Stomach (tissue), 9 donors: Measurements from ENCODE around the gene VCL. TPM values are rescaled to one million over a fixed set of nuclear protein-coding genes. Genes with fewer than 3 reads are reported as not detected.

ENCODE experiments used
- DNase-seq, 2 donors: peaks; one replicate each; pipeline versions ENCODE4 v3.0.0 to v3.0.0-alpha.2; 2013 to 2019
- H3K27ac ChIP-seq, 5 donors: fragments of 200-600 bp in 4 of 5; sonication (generic) in 4 of 5; one replicate each; pipeline ENCODE4 v1.5.1; 2013 to 2019; ENCODE audit warnings: mild to moderate bottlenecking in 1 of 5, moderate library complexity in 1 of 5
- H3K27me3 ChIP-seq, 3 donors: fragments of 200-600 bp; sonication (generic); one replicate each; pipeline ENCODE4 v1.5.1; 2017 to 2019; ENCODE audit warnings: mixed run types in 1 of 3
- H3K36me3 ChIP-seq, 4 donors: fragments of 200-600 bp; sonication (generic); 1 replicate in 3 of 4; 2 replicates in 1 of 4; pipeline ENCODE4 v1.5.1; 2016 to 2019
- H3K4me1 ChIP-seq, 4 donors: fragments of 200-600 bp; sonication (generic); one replicate each; pipeline ENCODE4 v1.5.1; 2016 to 2019
- H3K4me3 ChIP-seq, 4 donors: fragments of 200-600 bp; sonication (generic) in 3 of 4; one replicate each; pipeline ENCODE4 v1.5.1; 2016 to 2019; ENCODE audit warnings: mild to moderate bottlenecking in 1 of 4
- H3K9me3 ChIP-seq, 4 donors: fragments of 200-600 bp; sonication (generic); one replicate each; pipeline ENCODE4 v1.5.1; 2016 to 2019
- CTCF ChIP-seq, 7 experiments: fragments of 450-650 bp in 4 of 7; fragments of 200-600 bp in 3 of 7; sonication (generic) in 3 of 7; IDR thresholded peaks; one replicate each; pipeline ENCODE4 v1.5.1; 2016 to 2019; ENCODE audit warnings: antibody characterized with exemption in 7 of 7, control low read depth in 2 of 7, mild to moderate bottlenecking in 1 of 7
- EP300 ChIP-seq: sonication (generic); formaldehyde crosslinking; IDR thresholded peaks from one replicate; pipeline ENCODE4 v1.6.1; 2017; ENCODE audit warnings: antibody characterized with exemption
- POLR2A ChIP-seq, 4 donors: fragments of 450-650 bp; IDR thresholded peaks; one replicate each; pipeline ENCODE4 v1.6.1; 2016; ENCODE audit warnings: antibody characterized with exemption in 4 of 4, control low read depth in 2 of 4, mild to moderate bottlenecking in 1 of 4, moderate library complexity in 1 of 4
- POLR2AphosphoS5 ChIP-seq, 3 donors: sonication (generic); formaldehyde crosslinking; IDR thresholded peaks; one replicate each; pipeline ENCODE4 v1.6.1; 2016; ENCODE audit warnings: antibody characterized with exemption in 3 of 3
- WGBS, 5 donors: extraction: QIAGEN DNeasy Blood & Tissue Kit in 3 of 5; methylation state at CpG; one replicate each; pipeline versions ENCODE4 v1.1.5 to v1.1.7; 2013 to 2018; 5-methylcytosine and 5-hydroxymethylcytosine counted together
- intact Hi-C: fragments of 100-400 bp; cut with DNase I; formaldehyde crosslinking; loops from one replicate; pipeline ENCODE4 v1.15.1; 2023; ENCODE audit warnings: low total_unique reads
- polyA plus RNA-seq, 3 donors: library from polyadenylated mRNA; stranded (reverse); fragments of 200-250 nt; gene quantifications; one replicate each; pipeline ENCODE4 v1.2.3, GENCODE V29; 2013
- total RNA-seq, 5 donors: library from RNA; depleted of rRNA; stranded (reverse); fragments of >200 nt; gene quantifications; one replicate each; pipeline versions ENCODE4 v1.1.0 to v1.2.3, GENCODE V29; 2014 to 2016
- donor health status: healthy with polysubstance abuse.
- donor health status: Bipolar disorder and iron deficiency.
- donor health status: healthy.

VCL gene
- total and polyA plus RNA-seq, 8 donors = 11.2 to 211 (median 62.3) TPM

GRCh38 chr10:73969224-73969841 is 28.6 kb upstream of the VCL start:
- Histone ChIP-seq H3K27ac (peak overlapping the region in 1 of 5 donors; percentile 87), H3K9me3 (no peaks in the 10 kb centered on the region), H3K4me1 (peaks cover 7 to 52% (median 19%) of the 10 kb centered on the region in 4 donors), H3K4me3 (no peak overlapping the region), H3K27me3 (no peaks in the 10 kb centered on the region), H3K36me3 (no peaks in the 10 kb centered on the region)
- intact Hi-C loops = no loop called here
- DNase-seq = peak in 1 of 2 donors; percentile 33
- 71 to 86% (median 79%) methylated on average over 5 of the region's 5 CpGs for WGBS, 5 donors
- TF ChIP-seq POLR2AphosphoS5 (IDR thresholded peaks at IDR 0.05) = no peak
- TF ChIP-seq EP300 = no peak
- no peak for TF ChIP-seq CTCF (IDR thresholded peaks at IDR 0.05)
- TF ChIP-seq POLR2A (IDR thresholded peaks at IDR 0.05) = no peak

- Histone ChIP-seq H3K27ac (no peak overlapping the region), H3K9me3 (peaks cover 0 to 3% (median 0%) of the 10 kb centered on the region in 4 donors), H3K27me3 (no peaks in the 10 kb centered on the region), H3K36me3 (no peaks in the 10 kb centered on the region), H3K4me3 (no peak overlapping the region), H3K4me1 (peaks cover under 1 to 41% (median 13%) of the 10 kb centered on the region in 4 donors)
- 87 to 94% (median 90%) methylated on average over 2 of the region's 2 CpGs for WGBS, 5 donors
- no peak for DNase-seq
- intact Hi-C loops = no loop called here
- TF ChIP-seq EP300 = no peak
- TF ChIP-seq CTCF (IDR thresholded peaks at IDR 0.05) = no peak
- TF ChIP-seq POLR2AphosphoS5 (IDR thresholded peaks at IDR 0.05) = no peak
- no peak for TF ChIP-seq POLR2A (IDR thresholded peaks at IDR 0.05)
Observed at GRCh38 chr10:73970845-73971244, 27.1 kb upstream of the VCL start.

- TF ChIP-seq EP300 (no peak), CTCF (IDR thresholded peaks at IDR 0.05) (no peak), POLR2AphosphoS5 (IDR thresholded peaks at IDR 0.05) (no peak), POLR2A (IDR thresholded peaks at IDR 0.05) (no peak)
- intact Hi-C loops = no loop called here
Observed at GRCh38 chr10:73971636-73972354, 26.1 kb upstream of the VCL start.

DNA sequence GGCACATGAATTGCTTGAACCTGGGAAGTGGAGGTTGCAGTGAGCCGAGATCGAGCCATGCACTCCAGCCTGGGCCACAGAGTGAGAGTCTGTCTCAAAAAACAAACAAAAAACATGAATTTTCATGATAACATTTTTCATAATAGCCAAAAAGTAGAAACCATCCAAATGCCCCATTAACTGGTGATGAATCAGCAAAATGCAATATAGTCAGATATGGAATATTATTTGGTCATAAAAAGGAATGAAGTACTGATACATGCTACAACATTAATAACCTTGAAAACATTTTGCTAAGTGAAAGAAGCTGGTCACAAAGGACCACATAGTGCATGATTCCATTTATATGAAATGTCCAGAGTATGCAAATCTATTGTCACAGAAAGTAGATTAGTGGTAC is 24.5 kb upstream of the VCL start:
- Histone ChIP-seq H3K4me1 (peaks cover 0 to 30% (median 6%) of the 10 kb centered on the region in 4 donors), H3K36me3 (no peaks in the 10 kb centered on the region), H3K27me3 (no peaks in the 10 kb centered on the region), H3K9me3 (peaks cover 0 to 3% (median 0%) of the 10 kb centered on the region in 4 donors), H3K4me3 (no peak overlapping the region), H3K27ac (no peak overlapping the region)
- DNase-seq = no peak
- 92 to 100% (median 93%) methylated on average over 2 of the region's 2 CpGs for WGBS, 5 donors
- intact Hi-C loops = no loop called here
- TF ChIP-seq POLR2AphosphoS5 (IDR thresholded peaks at IDR 0.05) = no peak
- TF ChIP-seq CTCF (IDR thresholded peaks at IDR 0.05) = no peak
- TF ChIP-seq EP300 = no peak
- no peak for TF ChIP-seq POLR2A (IDR thresholded peaks at IDR 0.05)

More at GRCh38 chr10:73971636-73972354, 26.1 kb upstream of the VCL start:
- Histone ChIP-seq H3K36me3 (no peaks in the 10 kb centered on the region), H3K27ac (no peak overlapping the region), H3K4me3 (no peak overlapping the region), H3K27me3 (no peaks in the 10 kb centered on the region), H3K9me3 (peaks cover 0 to 3% (median 0%) of the 10 kb centered on the region in 4 donors), H3K4me1 (peaks cover 0 to 37% (median 7%) of the 10 kb centered on the region in 4 donors)
- WGBS, 5 donors = 85 to 99% (median 92%) methylated on average over 2 of the region's 2 CpGs
- no peak for DNase-seq
